HepG2 (cell line): ENCODE measurements around the gene ARPC1B. TPM values are rescaled to one million over a fixed set of nuclear protein-coding genes. Genes with fewer than 3 reads are reported as not detected.

Experiments
- ARNTL ChIP-seq: sonication (generic); formaldehyde crosslinking; IDR thresholded peaks from 2 replicates; pipeline ENCODE4 v1.4.0; 2020; ENCODE audit warnings: mild to moderate bottlenecking, missing genetic modification reagents
- CEBPB ChIP-seq: IDR thresholded peaks from 2 replicates; pipeline ENCODE4 v1.6.1; 2011; ENCODE audit warnings: low read depth, low read length, improper control_type of control experiment, borderline replicate concordance
- EP300 ChIP-seq, 3 experiments: sonication (generic) in 1 of 3; formaldehyde crosslinking in 1 of 3; IDR thresholded peaks; 2 replicates each; pipeline versions ENCODE4 v1.5.1 to v1.6.1; 2011 to 2020; ENCODE audit warnings: low read depth in 2 of 3, low read length in 2 of 3, borderline replicate concordance in 1 of 3, improper control_type of control experiment in 1 of 3, mild to moderate bottlenecking in 1 of 3, missing genetic modification reagents in 1 of 3, moderate library complexity in 1 of 3
- HMGA1 ChIP-seq: sonication (generic); formaldehyde crosslinking; conservative IDR thresholded peaks from 2 replicates; pipeline ENCODE4 v1.4.0; 2020; ENCODE audit warnings: missing genetic modification reagents
- KLF6 ChIP-seq: IDR thresholded peaks from 2 replicates; pipeline ENCODE4 v1.8.0; 2016; ENCODE audit warnings: missing biosample characterization, missing genetic modification reagents
- MXD4 ChIP-seq: IDR thresholded peaks from 2 replicates; pipeline ENCODE4 v1.6.1; 2016; ENCODE audit warnings: mild to moderate bottlenecking, missing biosample characterization, missing genetic modification reagents
- NCOR1 ChIP-seq: fragments of 200-600 bp; sonication (generic); IDR thresholded peaks from 2 replicates; pipeline ENCODE4 v1.7.0; 2017; ENCODE audit warnings: antibody characterized with exemption, low read length, borderline replicate concordance
- NFATC3 ChIP-seq: sonication (generic); formaldehyde crosslinking; IDR thresholded peaks from 2 replicates; pipeline ENCODE4 v1.5.1; 2020; ENCODE audit warnings: mild to moderate bottlenecking, missing genetic modification reagents
- PTBP1 ChIP-seq: fragments of 200-400 bp; formaldehyde crosslinking; IDR thresholded peaks from 2 replicates; pipeline ENCODE4 v1.6.1; 2018; ENCODE audit warnings: low read length, low read depth; ENCODE audit not compliant: poor library complexity, severe bottlenecking
- RARA ChIP-seq: IDR thresholded peaks from 2 replicates; pipeline ENCODE4 v1.6.1; 2016; ENCODE audit warnings: missing genetic modification reagents, missing compliant biosample characterization
- RFX5 ChIP-seq: IDR thresholded peaks from 2 replicates; pipeline ENCODE4 v1.6.1; 2011; ENCODE audit warnings: low read depth, low read length, improper control_type of control experiment
- SOX5 ChIP-seq: IDR thresholded peaks from 2 replicates; pipeline ENCODE4 v1.6.1; 2016; ENCODE audit warnings: borderline replicate concordance
- SRF ChIP-seq: IDR thresholded peaks from 2 replicates; pipeline ENCODE4 v1.6.1; 2011; ENCODE audit warnings: mild to moderate bottlenecking, low read depth, low read length, moderate library complexity
- SRSF4 ChIP-seq: fragments of 200-400 bp; formaldehyde crosslinking; IDR thresholded peaks from one replicate; pipeline ENCODE4 v1.6.1; 2018; ENCODE audit warnings: mild to moderate bottlenecking, low read depth, low read length, moderate library complexity; ENCODE audit not compliant: poor library complexity, severe bottlenecking
- SSRP1 ChIP-seq: IDR thresholded peaks from 2 replicates; pipeline ENCODE4 v1.6.1; 2016; ENCODE audit warnings: control low read depth
- STAG1 ChIP-seq: sonication (generic); formaldehyde crosslinking; IDR thresholded peaks from 2 replicates; pipeline ENCODE4 v1.4.0; 2020; ENCODE audit warnings: missing genetic modification reagents
- TCF7 ChIP-seq: sonication (generic); IDR thresholded peaks from 2 replicates; pipeline ENCODE4 v1.6.1; 2016; ENCODE audit warnings: antibody characterized with exemption, low read depth
- ZNF230 ChIP-seq: sonication (generic); formaldehyde crosslinking; IDR thresholded peaks from 2 replicates; pipeline ENCODE4 v1.4.0; 2020; ENCODE audit warnings: mild to moderate bottlenecking, missing genetic modification reagents
- ZNF549 ChIP-seq: sonication (generic); formaldehyde crosslinking; IDR thresholded peaks from 2 replicates; pipeline ENCODE4 v1.5.0; 2020; ENCODE audit warnings: missing genetic modification reagents
- ZNF709 ChIP-seq: sonication (generic); formaldehyde crosslinking; IDR thresholded peaks from 2 replicates; pipeline ENCODE4 v1.5.0; 2020; ENCODE audit warnings: mild to moderate bottlenecking, missing genetic modification reagents
- ZNF775 ChIP-seq: sonication (generic); formaldehyde crosslinking; IDR thresholded peaks from 2 replicates; pipeline ENCODE4 v1.4.0; 2020; ENCODE audit warnings: missing genetic modification reagents, mild to moderate bottlenecking, moderate library complexity, borderline replicate concordance
- ZNF788 ChIP-seq: sonication (generic); formaldehyde crosslinking; IDR thresholded peaks from 2 replicates; pipeline ENCODE4 v1.5.0; 2020; ENCODE audit warnings: mild to moderate bottlenecking, missing genetic modification reagents, borderline replicate concordance
- polyA plus RNA-seq, 8 experiments: library from polyadenylated mRNA; depleted of rRNA in 3 of 8; stranded (reverse) in 7 of 8; unstranded in 1 of 8; fragments of >200 nt; fragmentation: Illumina TruSeq in 4 of 8; extraction: Trizol in 4 of 8; gene quantifications; 2 replicates each; pipeline versions ENCODE4 v1.2.1 to v1.2.3, GENCODE V29; 2011 to 2016; ENCODE audit warnings: low read depth in 4 of 8, missing spikeins in 1 of 8, mixed read lengths in 1 of 8; ENCODE audit not compliant: insufficient read depth in 1 of 8
- total RNA-seq, 5 experiments: library from RNA; depleted of rRNA; stranded (reverse); fragments of >200 nt; fragmentation: Illumina TruSeq; extraction: Trizol; gene quantifications; 2 replicates each; pipeline ENCODE4 v1.2.3, GENCODE V29; 2016; ENCODE audit warnings: low read depth in 1 of 5
- TF ChIP-seq, protein P1 (sequence below): sonication (generic); formaldehyde crosslinking; IDR thresholded peaks from 2 replicates; pipeline ENCODE4 v1.4.0; 2020; ENCODE audit warnings: missing genetic modification reagents
- TF ChIP-seq, protein P2 (sequence below): sonication (generic); formaldehyde crosslinking; IDR thresholded peaks from 2 replicates; pipeline ENCODE4; 2020; ENCODE audit warnings: missing genetic modification reagents, mild to moderate bottlenecking, borderline replicate concordance
- TF ChIP-seq, protein P3 (sequence below): sonication (generic); formaldehyde crosslinking; IDR thresholded peaks from 2 replicates; pipeline ENCODE4 v1.4.0; 2020; ENCODE audit warnings: missing genetic modification reagents

The ARPC1B gene
- total and polyA plus RNA-seq, 2 of the 13 experiments (the other 11 are each of a cell fraction or from before 2014, with no cell fraction given) = 72.9 to 89.1 TPM

DNA sequence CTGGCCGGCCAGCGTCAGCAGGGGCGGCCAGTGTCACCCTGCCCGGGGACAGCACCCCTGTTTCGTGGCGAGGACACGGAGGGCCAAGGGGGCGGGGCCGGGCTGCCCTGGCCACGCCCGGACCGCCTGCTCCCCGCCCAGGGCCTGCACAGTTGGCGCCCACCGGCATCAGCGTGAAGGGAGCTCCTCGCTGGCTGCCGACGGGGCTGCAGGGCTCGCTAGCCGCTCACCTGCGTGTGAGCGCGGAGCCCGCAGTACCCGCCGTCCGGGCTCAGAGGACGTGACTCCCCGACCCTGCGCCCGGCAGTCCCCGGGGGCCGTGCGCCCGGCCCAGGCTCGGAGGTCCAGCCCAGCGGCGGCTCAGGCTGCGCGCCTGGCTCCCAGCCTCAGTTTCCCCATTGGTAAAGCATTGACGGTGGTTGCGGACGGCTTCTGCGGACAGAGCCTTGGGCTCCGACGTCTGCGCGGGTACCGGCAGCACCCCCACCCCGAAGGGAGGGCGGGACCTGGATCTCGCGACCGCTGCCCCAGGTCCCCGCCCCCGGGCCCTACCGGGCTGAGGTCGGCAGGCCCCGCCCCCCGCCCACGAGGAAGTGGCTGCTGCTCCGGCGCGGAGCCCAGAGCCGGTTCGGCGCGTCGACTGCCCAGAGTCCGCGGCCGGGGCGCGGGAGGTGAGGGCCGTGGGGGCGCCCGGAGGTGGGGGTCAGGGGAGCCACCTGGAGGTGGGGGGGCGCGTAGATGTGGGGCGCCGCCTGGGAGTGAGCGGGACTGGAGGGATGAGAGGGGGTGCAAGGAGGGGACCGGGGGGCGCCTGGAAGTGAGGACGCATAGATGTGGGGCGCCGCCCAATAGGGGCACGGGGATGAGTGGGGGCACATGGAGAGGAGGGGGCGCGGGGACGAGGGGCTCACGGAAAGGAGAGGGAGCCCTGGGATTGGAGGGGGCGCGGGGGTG lies at the start of gene ARPC1B (continued):
- no peak for TF ChIP-seq KLF6 (CRISPR knock-in tag)
- TF ChIP-seq ARNTL = peak; percentile 34; the same call in 1 of the 2 replicates
- TF ChIP-seq ZNF788 (CRISPR knock-in tag) = no peak
- TF ChIP-seq NCOR1 = 0 out of 2 replicates have a peak, but pooled peaks have one; percentile 59
- no peak for TF ChIP-seq CEBPB
- no peak for TF ChIP-seq PTBP1
- no peak for TF ChIP-seq TCF7
- TF ChIP-seq HMGA1 (CRISPR knock-in tag) = no peak
- no peak for TF ChIP-seq ZNF775 (CRISPR knock-in tag)
- TF ChIP-seq NFATC3 = no peak
- TF ChIP-seq ZNF230 (CRISPR knock-in tag) = no peak
- TF ChIP-seq ZNF709 (CRISPR knock-in tag) = no peak
- no peak for TF ChIP-seq SOX5 (CRISPR knock-in tag)
- no peak for TF ChIP-seq STAG1 (CRISPR knock-in tag)
- no peak for TF ChIP-seq SSRP1 (CRISPR knock-in tag)
- no peak for TF ChIP-seq SRF
- TF ChIP-seq MXD4 (CRISPR knock-in tag) = no peak
- TF ChIP-seq RFX5 = no peak
- no peak for TF ChIP-seq EP300 (IDR thresholded peaks at IDR 0.05; ENCODE audit: low read depth in 2 of 2, low read length in 2 of 2)
- no peak for TF ChIP-seq EP300 (CRISPR knock-in tag; IDR thresholded peaks at IDR 0.05; ENCODE audit: borderline replicate concordance)
- TF ChIP-seq SRSF4 = no peak
- TF ChIP-seq ZNF549 (CRISPR knock-in tag) = no peak
- TF ChIP-seq RARA (CRISPR knock-in tag) = 0 out of 2 replicates have a peak, but pooled peaks have one; percentile 3
- TF ChIP-seq, protein P1, sequence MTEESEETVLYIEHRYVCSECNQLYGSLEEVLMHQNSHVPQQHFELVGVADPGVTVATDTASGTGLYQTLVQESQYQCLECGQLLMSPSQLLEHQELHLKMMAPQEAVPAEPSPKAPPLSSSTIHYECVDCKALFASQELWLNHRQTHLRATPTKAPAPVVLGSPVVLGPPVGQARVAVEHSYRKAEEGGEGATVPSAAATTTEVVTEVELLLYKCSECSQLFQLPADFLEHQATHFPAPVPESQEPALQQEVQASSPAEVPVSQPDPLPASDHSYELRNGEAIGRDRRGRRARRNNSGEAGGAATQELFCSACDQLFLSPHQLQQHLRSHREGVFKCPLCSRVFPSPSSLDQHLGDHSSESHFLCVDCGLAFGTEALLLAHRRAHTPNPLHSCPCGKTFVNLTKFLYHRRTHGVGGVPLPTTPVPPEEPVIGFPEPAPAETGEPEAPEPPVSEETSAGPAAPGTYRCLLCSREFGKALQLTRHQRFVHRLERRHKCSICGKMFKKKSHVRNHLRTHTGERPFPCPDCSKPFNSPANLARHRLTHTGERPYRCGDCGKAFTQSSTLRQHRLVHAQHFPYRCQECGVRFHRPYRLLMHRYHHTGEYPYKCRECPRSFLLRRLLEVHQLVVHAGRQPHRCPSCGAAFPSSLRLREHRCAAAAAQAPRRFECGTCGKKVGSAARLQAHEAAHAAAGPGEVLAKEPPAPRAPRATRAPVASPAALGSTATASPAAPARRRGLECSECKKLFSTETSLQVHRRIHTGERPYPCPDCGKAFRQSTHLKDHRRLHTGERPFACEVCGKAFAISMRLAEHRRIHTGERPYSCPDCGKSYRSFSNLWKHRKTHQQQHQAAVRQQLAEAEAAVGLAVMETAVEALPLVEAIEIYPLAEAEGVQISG (CRISPR knock-in tag) = peak; percentile 61; the same call in 1 of the 2 replicates
- TF ChIP-seq, protein P2, sequence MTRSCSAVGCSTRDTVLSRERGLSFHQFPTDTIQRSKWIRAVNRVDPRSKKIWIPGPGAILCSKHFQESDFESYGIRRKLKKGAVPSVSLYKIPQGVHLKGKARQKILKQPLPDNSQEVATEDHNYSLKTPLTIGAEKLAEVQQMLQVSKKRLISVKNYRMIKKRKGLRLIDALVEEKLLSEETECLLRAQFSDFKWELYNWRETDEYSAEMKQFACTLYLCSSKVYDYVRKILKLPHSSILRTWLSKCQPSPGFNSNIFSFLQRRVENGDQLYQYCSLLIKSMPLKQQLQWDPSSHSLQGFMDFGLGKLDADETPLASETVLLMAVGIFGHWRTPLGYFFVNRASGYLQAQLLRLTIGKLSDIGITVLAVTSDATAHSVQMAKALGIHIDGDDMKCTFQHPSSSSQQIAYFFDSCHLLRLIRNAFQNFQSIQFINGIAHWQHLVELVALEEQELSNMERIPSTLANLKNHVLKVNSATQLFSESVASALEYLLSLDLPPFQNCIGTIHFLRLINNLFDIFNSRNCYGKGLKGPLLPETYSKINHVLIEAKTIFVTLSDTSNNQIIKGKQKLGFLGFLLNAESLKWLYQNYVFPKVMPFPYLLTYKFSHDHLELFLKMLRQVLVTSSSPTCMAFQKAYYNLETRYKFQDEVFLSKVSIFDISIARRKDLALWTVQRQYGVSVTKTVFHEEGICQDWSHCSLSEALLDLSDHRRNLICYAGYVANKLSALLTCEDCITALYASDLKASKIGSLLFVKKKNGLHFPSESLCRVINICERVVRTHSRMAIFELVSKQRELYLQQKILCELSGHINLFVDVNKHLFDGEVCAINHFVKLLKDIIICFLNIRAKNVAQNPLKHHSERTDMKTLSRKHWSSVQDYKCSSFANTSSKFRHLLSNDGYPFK (CRISPR knock-in tag) = no peak
- TF ChIP-seq, protein P3, sequence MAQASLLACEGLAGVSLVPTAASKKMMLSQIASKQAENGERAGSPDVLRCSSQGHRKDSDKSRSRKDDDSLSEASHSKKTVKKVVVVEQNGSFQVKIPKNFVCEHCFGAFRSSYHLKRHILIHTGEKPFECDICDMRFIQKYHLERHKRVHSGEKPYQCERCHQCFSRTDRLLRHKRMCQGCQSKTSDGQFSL (CRISPR knock-in tag) = peak; percentile 72; the same call in 1 of the 2 replicates
